Prostate gland (tissue), 2 donors: Measurements from ENCODE around the gene AHNAK2.
"Not testable (repeated sequence)": the region's sequence is repeated elsewhere in the genome, so short reads cannot be mapped to it uniquely, and the experiment has no call there.

Source experiments
- CTCF ChIP-seq, 4 experiments: fragments of 200-600 bp in 2 of 4; fragments of 450-650 bp in 2 of 4; sonication (generic) in 2 of 4; IDR thresholded peaks; 1 replicate in 3 of 4; 2 replicates in 1 of 4; pipeline ENCODE4 v1.5.1; 2016 to 2019; ENCODE audit warnings: antibody characterized with exemption in 4 of 4, mild to moderate bottlenecking in 2 of 4, moderate library complexity in 2 of 4
- POLR2A ChIP-seq: fragments of 450-650 bp; IDR thresholded peaks from one replicate; pipeline ENCODE4 v1.6.1; 2016; ENCODE audit warnings: antibody characterized with exemption, mild to moderate bottlenecking

- not testable (repeated sequence) for TF ChIP-seq CTCF (IDR thresholded peaks at IDR 0.05); POLR2A
These were observed 32.9 kb downstream of the AHNAK2 start for GRCh38 chr14:104945266-104945665.
